AG09319 (cell line): ENCODE results near the gene LOXHD1.

Experiments used
- DNase-seq: peaks from one replicate; pipeline ENCODE4 v3.0.0-alpha.2; 2010; ENCODE audit warnings: low read depth; ENCODE audit errors: extremely low read depth
- TF ChIP-seq, protein P1 (sequence below): IDR thresholded peaks from 2 replicates; pipeline ENCODE4 v1.5.1; 2011; ENCODE audit warnings: low read depth, mild to moderate bottlenecking, inconsistent platforms, low read length, moderate library complexity

LOXHD1 gene

DNA sequence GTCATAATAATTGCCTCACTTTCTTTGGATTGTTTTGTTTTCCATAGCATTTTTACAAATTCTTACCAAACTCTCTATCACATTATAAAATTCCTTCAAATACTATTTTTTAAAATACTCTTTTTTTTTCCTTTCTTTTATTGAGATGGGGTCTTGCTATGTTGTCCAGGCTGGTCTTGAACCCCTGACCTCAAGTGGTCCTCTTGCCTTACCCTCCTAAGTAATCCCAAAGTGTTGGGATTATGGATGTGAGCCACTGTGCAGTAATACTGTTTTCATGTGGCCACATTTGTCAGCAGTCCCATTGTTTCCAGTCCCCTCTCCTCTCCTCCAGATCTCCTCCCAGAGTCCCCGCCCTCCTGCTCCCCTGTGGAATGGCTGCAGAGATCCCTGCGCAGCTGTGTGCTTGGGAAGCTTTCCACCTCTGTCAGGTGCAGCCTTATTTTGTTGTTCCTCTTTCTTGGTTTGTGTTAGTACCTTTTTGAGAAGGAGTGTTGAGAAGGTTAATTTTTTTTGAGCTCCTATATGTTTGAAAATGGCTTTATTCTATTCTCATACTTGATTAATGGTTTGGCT is 227.3 kb downstream of the LOXHD1 start:
- no peak for DNase-seq
- TF ChIP-seq, protein P1, sequence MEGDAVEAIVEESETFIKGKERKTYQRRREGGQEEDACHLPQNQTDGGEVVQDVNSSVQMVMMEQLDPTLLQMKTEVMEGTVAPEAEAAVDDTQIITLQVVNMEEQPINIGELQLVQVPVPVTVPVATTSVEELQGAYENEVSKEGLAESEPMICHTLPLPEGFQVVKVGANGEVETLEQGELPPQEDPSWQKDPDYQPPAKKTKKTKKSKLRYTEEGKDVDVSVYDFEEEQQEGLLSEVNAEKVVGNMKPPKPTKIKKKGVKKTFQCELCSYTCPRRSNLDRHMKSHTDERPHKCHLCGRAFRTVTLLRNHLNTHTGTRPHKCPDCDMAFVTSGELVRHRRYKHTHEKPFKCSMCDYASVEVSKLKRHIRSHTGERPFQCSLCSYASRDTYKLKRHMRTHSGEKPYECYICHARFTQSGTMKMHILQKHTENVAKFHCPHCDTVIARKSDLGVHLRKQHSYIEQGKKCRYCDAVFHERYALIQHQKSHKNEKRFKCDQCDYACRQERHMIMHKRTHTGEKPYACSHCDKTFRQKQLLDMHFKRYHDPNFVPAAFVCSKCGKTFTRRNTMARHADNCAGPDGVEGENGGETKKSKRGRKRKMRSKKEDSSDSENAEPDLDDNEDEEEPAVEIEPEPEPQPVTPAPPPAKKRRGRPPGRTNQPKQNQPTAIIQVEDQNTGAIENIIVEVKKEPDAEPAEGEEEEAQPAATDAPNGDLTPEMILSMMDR: no peak

DNA sequence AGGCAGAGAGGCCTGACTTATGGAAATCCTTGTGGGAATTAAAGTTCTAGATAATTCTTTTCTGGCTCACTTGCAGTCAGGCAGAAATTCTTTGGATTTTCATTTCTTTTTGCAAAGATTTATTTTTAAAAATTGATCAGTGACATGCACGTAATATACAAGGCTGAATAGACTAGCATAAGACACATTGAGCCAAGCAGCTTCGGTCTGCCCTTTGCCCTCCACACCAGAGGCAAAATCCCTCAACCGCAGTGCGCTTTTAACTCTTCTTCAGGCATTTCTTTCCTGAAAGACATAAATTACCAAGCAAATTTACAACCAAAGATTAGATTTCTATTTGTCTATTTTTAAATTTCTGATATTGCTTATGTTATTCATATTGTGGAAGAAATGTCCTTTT is 227.9 kb downstream of the LOXHD1 start:
- DNase-seq: no peak
- TF ChIP-seq, protein P1: no peak

DNA sequence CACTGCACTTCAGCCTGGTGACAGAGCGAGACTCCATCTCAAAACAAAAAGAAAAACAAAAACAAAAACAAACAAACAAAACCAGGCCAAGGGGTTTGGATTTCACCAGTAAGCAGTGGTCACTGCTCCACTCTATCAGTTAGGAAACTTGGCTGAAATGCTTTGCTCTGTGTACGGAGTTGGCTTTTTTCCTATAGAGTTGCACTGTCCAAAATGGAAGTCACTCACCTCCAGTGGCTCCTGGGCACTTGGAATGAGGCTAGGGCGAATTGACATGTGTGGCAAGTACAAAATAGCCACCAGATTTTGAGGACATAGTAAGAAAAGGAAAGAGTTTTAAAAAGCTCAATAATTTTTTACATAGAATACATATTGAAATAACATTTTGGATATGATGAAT is 228.7 kb downstream of the LOXHD1 start:
- DNase-seq: no peak
- TF ChIP-seq, protein P1: no peak

DNA sequence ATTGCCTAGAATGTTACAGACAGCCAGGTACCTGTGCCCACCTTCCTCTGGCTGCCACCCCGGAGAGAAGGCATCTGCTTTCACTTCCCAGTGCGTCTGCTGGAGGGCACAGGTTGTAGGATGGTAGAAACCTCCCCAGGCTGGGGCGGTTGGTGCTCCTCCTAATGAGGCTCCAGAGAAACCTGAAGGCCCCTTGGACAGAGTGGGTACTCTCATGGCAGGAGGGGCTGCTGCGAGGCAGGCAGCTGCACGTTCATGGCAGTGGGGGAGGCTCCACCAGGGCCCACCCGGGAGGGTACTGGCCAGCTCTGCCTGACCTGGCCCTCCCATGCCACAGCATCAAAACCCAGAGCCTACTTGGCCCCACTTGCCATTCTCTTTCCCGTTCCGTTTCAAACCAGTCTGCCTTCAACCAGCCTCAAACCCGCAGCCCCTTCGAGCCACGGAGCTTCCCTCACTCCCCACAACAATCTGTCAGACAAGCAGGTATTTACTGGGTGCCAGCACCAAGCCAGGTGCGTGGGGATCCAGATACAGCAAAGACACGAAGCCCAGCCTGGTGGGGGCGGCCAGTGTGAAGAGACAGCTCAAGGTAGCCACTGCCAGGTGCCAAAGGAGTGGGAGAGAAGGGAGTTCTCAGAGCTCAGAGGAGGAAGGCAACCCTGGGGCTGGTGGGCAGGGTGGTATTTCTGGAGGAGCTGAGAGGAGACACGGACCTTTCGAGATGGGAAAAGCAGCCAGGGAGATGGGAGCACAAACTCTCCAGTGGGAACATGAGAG is 229.6 kb downstream of the LOXHD1 start:
- TF ChIP-seq, protein P1: no peak
- no peak for DNase-seq
